Body of pancreas (tissue), 4 donors: ENCODE results near the gene OPA3.

Experiments
- POLR2A ChIP-seq, 3 donors: fragments of 450-650 bp; IDR thresholded peaks; one replicate each; pipeline ENCODE4 v1.6.1; 2016; ENCODE audit warnings: antibody characterized with exemption in 3 of 3, mild to moderate bottlenecking in 2 of 3
- TF ChIP-seq, protein P1 (sequence below), 7 experiments: fragments of 450-650 bp in 4 of 7; fragments of 200-600 bp in 3 of 7; sonication (generic) in 3 of 7; IDR thresholded peaks; one replicate each; pipeline ENCODE4 v1.5.1; 2016 to 2019; ENCODE audit warnings: antibody characterized with exemption in 7 of 7

DNA sequence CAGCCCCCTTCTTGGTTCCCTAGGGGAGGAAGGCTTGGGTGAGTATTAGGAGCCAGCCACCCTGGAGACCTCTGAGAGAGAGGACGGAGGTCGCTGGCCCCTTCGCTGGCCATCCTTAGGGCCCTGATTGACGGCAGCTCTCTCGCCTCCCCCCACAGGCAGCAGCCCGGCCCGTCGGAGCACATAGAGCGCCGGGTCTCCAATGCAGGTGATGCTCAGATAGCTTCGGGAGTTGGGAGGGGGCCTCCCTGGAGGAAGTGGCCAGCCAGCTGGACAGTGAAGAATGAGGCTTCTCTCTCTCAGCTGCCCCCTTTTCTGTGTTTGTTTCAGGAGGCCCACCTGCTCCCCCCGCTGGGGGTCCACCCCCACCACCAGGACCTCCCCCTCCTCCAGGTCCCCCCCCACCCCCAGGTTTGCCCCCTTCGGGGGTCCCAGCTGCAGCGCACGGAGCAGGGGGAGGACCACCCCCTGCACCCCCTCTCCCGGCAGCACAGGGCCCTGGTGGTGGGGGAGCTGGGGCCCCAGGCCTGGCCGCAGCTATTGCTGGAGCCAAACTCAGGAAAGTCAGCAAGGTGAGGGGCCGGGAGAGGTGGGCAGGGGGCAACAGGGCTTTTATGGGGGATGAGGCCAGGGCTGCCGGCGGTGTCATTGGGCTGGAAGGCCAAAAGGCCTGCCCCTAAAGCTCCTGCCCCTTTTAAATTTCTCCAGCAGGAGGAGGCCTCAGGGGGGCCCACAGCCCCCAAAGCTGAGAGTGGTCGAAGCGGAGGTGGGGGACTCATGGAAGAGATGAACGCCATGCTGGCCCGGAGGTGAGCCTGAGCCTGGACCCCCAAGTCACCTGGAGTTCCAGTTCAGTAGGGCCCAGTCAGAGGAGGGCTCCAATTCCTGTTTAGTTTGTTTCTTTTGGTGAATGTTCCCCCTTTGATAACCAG, 62.3 kb downstream of the OPA3 start:
- no peak for TF ChIP-seq POLR2A (IDR thresholded peaks at IDR 0.05)
- TF ChIP-seq, protein P1, sequence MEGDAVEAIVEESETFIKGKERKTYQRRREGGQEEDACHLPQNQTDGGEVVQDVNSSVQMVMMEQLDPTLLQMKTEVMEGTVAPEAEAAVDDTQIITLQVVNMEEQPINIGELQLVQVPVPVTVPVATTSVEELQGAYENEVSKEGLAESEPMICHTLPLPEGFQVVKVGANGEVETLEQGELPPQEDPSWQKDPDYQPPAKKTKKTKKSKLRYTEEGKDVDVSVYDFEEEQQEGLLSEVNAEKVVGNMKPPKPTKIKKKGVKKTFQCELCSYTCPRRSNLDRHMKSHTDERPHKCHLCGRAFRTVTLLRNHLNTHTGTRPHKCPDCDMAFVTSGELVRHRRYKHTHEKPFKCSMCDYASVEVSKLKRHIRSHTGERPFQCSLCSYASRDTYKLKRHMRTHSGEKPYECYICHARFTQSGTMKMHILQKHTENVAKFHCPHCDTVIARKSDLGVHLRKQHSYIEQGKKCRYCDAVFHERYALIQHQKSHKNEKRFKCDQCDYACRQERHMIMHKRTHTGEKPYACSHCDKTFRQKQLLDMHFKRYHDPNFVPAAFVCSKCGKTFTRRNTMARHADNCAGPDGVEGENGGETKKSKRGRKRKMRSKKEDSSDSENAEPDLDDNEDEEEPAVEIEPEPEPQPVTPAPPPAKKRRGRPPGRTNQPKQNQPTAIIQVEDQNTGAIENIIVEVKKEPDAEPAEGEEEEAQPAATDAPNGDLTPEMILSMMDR (IDR thresholded peaks at IDR 0.05): no peak
